GM12891 (cell line): ENCODE measurements around the gene TRA2A.

Experiments used
- PAX5 ChIP-seq: IDR thresholded peaks from 2 replicates; pipeline ENCODE4 v1.6.1; 2011; ENCODE audit warnings: low read length, moderate library complexity, mild to moderate bottlenecking; ENCODE audit not compliant: insufficient read depth, severe bottlenecking
- POLR2A ChIP-seq: IDR thresholded peaks from 2 replicates; pipeline ENCODE4 v1.6.1; 2011; ENCODE audit warnings: low read depth, low read length, control low read depth
- POLR2AphosphoS5 ChIP-seq: IDR thresholded peaks from 2 replicates; pipeline ENCODE4 v1.6.1; 2011; ENCODE audit warnings: low read depth, low read length, control low read depth
- TAF1 ChIP-seq: IDR thresholded peaks from 2 replicates; pipeline ENCODE4 v1.6.1; 2011; ENCODE audit warnings: low read depth, low read length, control low read depth

DNA sequence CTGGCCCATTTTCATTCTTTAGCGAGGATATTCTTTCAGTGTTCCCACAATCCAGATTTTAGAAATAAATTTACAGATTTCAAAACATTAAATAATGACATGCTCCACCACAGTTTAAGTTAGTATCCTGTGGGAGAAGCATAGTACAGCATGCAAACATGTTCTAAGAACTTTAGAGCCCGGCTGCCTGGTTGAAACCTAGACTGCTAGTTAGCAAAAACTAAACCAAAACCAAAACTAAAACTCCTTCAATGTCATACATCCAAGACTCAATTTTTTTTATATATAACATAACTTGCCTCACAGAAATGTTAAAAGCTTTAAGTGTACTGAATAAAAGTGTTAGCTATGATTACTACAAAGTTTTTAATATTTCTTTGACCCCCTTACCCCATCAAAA is 17.0 kb downstream of the TRA2A start:
- TF ChIP-seq POLR2A: no peak
- no peak for TF ChIP-seq PAX5
- TF ChIP-seq POLR2AphosphoS5: no peak
- no peak for TF ChIP-seq TAF1
